A172 (cell line): ENCODE measurements around the gene VPS37B. TPM values are rescaled to one million over a fixed set of nuclear protein-coding genes. Genes with fewer than 3 reads are reported as not detected.
A peak's percentile ranks its signal among the peaks of the same experiment; 100 is the strongest.

Experiments
- DNase-seq: peaks from one replicate; pipeline ENCODE4 v3.0.0-alpha.2; 2015; ENCODE audit warnings: low spot score
- total RNA-seq: library from RNA; depleted of rRNA; stranded (reverse); fragments of >200 nt; shearing (Covaris generic); gene quantifications from 2 replicates; pipeline ENCODE4 v1.2.3, GENCODE V29; 2014

The VPS37B gene
- total RNA-seq, 1 experiment from 2014 or later: 19.2 TPM

DNA sequence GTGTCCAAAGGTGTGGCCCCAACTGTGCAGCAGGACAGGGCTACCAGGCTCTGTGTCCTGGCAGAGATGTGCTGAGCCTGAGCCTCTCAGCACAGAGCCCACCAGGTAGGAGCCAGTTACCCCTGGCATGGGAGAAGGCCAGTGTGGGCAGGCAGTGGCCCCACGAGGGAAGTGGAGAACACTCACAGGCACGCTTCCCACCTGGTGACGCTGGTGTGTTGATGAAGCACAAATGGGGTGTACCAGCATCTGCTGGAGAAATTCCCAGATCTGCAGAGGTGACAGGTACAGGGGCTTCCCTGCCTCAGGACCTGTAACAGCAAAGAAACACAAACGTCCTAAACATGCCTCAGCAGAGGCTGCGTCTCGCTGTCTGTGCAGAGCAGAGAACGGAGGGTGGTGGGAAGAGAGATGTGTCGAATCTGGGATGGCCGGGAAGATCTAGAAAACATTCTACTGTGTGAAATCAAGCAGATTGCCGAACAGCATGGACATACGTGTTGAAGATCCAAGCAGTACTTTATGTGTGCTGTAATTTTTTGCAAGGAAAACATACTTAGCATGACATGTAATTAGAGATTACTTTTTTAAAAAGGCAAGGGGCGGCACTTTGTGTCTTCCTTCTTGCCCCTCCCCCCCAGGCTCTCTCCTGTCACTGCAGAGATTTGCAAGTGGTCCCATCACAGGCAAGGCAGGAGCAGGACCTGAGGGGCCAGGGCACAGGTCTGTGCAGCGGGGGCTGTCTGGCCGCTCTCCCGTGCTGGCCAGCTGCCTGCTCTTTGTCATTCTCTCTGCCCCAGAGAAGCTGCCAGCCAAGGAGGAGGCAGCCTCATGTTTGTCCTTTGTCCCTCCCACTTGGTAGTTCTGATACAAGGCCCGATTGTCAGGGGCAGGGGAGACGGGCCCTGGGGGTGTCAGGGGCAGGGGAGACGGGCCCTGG, 43.3 kb downstream of the VPS37B start:
- DNase-seq: no peak

DNA sequence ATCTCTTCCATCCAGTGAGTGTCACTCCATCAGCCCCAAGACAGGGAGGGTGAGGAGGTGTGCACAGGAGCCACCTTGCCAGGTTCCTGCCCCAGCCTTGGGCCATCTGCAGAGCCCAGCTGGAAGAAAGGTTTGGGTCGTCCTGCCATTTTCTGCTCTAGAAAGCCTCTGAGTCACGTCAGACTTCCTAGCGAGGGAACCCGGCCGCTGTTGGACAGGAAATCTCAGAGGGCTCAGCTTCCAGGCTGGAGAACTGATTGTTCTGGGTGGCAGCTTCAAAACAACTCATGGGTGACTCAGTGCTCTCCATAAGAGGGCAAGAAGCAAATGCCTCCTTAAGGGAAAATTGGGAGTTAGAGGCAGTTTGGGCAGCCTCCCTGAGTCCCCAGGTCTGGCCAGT, 44.1 kb downstream of the VPS37B start:
- DNase-seq: peak; percentile 85

DNA sequence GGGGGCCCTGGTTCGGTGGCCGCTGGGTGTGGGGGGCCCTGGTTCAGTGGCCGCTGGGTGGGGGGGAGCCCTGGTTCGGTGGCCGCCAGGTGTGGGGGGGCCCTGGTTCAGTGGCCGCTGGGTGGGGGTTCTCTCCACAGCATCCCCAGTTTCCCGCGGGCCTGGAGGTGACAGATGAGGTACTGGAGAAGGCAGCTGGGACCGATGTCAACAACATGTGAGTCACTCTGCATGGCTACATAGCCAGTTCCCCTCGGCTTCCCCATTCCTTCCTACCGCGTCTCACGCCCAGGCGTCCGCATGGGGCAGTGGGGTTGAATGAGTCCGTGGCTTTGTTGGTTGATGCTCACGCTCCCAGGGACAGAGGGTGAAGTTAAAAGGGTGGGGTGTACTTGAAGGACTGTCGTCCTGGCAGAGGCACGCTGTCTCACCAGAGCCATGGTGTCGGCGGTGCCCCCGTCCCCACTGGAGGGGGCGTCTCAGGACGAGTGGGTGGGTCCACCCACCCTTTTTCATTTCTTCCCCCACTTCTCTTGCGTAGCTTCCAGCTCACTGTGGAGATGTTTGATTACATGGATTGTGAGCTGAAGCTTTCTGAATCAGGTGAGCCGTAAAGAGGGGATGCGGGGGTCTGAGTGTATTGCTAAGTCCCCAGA, 45.1 kb downstream of the VPS37B start:
- no peak for DNase-seq

DNA sequence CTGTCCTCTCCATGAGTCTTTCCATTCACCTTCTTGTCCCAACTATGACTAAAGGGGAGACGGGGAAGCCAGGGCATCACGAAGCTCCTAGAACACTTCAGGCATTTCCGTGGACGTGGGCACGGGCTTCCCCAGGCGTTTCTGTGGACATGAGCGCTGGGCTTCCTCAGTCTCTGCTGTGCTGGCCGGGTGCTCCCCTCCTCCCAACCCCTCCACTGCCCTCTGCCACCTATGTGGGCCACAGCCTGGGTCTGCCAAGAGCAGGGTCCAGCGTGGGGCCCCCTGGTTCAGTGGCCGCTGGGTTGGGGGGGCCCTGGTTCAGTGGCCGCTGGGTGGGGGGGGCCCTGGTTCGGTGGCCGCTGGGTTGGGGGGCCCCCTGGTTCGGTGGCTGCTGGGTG, 45.9 kb downstream of the VPS37B start:
- DNase-seq: no peak

DNA sequence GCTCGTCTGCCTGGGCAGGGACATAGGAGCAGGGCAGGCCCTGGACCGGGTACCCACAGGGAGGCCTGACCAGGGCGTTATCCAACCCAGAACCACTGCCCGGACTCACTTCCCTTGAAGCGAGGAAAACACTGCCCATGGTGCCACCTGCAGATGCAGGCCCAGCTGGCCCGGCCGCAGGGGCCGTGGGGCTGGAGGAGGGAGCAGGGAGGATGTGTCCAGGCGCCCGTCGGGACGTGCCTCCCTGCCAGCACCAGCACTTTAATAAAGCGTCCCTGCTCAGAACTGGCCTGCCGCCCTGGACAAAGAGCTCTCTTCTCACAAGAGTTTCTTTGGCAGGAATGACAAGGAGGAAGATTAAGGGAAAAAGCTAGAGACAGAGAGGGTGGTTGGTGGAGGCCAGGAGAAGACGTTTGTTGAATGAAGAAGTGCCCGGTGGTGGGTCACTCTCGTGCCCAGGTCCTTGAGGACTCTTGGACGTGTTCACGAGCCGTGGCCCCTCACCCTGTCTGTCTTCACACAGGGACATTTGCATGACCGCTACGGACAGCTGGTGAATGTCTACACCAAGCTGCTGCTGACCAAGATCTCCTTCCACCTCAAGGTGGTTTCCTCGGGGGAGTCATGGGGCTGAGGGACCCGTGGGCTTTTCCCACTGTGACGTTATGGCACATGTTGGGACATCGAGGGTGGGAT, 46.4 kb downstream of the VPS37B start:
- no peak for DNase-seq

DNA sequence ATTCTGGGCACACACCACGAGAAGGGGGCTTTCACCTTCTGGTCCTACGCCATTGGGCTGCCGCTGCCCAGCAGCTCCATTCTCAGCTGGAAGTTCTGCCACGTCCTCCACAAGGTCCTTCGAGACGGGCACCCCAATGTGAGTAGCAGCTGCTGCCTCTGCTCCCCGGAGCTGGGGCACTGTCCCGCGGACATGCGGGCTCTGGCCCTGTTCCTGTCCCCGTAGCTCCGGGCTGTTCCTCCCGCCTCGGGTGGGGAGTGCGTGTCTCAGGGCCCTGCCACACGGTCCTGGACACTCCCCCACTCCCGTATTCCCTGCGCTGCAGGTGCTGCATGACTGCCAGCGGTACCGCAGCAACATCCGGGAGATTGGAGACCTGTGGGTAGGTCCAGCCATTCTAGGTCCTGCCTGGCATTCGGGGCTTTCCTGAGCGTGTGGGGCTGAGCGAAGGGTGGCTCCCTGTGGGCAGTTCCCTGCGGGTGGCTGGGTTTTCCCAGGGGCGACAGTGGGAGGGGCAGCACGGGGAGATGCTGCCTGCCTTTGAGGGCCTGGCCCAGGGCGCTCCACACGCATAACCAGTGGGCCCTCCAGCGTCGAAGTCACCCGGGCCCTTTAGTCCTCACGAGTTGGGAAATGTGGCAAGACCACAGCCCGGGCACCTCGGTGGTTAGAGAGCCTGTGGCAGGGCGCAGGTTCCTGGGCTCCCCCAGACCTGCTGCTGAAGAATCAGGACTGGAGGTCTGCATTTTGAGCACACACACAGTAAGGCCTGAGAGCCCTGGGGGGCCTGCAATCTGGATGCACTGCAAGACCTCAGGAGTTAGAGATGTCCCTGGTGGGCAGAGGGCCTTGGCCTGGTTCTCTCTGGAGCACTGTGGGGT, 47.2 kb downstream of the VPS37B start:
- DNase-seq: no peak

DNA sequence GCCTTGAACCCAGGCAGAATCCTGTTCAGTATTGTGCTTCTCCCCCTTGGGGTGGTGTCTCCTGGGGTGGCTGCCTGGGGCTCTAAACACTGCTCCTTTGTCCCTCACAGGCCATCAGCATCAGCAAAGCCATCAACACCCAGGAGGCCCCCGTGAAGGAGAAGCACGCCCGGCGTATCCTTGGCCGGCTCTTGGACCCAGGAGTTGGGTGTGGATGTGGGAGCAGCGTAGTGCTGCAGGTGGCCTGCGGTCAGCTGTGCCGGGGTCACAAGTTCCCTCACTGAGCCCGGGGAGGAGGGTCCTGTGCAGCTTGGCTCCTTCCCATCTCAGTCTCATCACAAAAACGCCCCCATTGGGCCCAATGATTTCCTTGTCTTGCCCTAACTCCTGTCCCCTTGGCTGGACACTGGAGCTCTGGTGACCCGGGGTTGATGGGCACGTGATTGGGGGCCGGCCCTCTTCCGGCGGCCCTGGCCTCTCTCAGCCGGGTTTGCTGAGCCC, 48.0 kb downstream of the VPS37B start:
- DNase-seq: no peak

DNA sequence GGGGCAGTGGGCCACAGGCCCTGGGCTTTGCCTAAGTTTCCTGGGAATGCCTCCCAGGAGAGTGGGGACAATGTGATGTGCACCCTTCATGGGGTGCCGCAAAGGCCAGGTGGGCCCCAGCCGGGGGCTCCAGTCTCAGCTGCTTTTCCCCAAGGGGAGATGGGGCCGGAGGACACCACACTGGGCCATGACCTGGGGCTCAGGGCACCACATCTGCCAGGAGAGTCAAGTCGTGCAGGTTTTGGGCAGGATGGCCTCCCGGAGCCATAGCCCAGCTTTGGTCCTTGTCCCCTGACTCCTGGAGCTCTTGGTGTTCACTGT, 48.4 kb downstream of the VPS37B start:
- no peak for DNase-seq

DNA sequence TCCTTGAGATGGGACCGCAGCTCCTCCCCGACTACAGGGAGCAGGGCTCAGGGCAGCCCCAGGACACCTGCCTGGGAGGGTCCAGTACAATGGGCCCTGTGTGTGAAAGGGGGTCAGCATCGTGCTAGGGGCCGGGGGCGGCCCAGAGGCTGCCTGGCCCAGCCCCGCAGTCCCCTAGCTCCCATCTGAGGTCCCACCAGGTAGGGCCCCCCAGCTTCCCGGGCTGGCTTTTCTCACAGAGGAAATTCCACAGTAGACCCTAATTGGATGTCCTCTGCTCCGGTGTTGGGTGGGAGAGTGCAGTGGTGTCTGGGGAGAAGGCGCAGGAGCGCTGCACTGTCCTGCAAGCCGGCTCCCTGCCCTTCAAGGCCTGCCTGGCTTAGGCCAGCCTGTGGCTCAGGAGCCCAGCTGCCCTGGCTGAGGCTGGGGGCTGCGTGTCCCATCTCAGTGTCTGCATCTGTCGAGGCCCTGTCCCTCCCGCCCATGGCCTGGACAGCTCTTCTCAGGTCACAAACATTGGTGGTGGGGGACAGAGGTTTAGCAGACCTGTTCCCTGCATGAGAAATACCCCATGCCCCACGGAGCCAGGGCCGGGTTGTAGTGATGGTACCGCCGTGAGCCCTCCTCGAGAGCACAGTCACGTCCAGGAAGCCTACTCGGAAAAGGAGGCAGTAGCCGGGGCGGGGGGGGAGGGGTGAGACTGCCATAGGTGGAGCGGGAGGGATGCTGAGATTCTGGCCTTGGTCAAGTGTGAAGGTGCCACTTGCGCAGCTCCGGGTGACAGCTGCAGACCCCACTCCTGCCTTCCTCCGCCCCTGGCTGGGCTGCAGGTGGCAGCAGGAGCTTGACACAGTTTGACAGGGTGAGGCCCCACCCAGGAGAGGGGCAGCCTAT, 49.1 kb downstream of the VPS37B start:
- DNase-seq: no peak

DNA sequence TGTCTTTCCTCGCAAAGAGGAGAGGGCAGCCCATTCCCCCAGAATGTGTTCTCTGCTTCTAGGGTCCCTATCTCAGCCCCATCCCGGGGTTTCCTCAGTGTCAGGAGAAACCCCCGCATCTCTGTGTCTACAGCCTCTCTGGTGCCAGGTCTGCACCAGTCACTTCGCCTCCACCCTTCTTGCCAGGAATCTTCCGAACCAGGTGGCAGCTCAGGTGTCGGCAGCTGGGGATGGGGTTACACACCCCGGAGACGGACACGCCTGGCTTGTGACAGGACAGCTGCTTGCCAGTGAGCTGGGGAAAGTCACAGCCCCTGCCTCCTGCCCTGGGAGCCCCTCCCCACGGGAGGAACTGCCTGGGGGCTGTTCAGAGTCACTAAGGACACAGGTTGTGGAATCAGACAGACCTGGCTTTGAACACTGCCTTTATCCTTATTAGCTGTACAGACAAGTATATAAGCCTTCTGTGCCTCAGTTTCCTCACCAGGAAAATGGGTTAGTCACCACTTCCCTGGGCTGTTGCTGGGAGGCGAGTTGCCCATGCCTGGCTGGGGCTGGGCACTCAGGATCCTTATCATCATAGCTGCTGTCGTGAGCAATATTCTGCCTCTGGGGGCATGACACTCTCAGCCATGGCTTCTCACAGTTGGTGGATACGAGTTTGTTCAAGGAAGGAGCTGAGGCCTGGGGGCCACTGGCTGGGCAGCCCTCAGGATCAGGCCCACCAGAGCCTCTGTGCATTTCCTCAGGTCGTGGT, 49.9 kb downstream of the VPS37B start:
- no peak for DNase-seq

DNA sequence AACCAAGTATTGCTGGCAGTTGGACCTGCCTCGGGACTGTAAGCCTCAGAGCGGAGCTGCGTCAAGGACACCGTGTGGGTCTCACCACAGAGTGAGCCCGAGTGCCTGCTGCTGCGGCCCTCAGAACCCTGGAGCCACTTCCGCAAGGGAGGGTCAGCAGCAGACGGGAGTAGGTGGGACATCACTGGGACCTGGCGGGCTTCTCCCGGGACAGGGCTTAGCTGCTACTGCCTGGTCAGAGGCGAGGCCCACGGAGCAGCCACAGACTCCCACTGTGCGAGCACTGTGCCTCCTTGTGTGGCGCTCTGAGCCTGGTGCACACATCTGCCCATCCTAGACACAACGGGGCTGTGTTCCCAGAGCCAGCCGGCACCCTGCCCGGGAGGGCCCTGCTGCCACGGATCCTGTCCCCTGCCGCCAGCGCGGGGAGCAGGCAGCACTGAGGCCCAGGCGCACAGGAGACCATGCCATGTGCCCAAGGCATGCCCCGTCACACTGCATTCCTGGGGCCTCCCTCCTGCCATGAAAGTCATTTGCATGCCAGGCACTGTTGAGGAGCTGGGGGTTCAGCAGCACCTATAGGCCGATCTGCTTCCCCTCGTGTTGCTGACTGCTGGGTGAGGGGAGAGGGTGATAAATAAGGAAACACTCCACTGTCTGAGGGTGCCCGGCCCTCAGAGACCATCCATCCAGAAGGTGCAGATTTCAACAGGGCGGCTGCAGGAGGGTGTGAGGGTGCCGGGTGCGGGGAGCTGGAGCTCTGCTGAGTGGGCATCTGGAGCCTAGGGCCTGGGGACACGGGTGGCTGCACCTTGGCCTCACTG, 50.7 kb downstream of the VPS37B start:
- no peak for DNase-seq

DNA sequence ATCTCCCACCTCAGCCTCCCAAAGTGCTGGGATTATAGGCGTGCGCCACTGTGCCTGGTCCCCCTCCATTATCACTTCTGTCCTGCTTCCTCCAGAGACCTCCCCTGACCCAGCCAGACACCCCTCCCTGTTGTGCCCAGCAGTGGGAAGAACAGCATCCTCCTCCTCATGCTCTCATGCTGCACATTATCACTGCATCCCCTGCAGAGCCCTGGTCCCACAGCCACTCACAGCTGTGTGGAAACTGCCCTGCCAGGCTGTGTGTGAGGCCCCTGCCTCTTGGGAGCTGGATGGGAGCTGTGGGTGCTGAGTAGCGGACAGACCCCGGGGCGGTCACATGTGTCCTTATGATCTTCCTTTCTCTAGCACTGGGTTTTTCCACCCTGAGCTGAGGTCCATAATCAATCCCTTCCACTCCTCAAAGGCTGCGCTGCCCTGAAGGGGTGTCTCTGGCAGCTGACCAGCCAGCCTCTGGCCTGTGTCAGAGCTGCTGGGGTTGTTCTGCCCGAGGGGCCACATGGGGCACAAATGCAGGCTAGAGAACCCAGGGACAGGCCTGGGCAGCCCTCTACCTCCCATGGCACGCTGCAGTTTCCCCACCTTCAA, 51.5 kb downstream of the VPS37B start:
- DNase-seq: no peak

DNA sequence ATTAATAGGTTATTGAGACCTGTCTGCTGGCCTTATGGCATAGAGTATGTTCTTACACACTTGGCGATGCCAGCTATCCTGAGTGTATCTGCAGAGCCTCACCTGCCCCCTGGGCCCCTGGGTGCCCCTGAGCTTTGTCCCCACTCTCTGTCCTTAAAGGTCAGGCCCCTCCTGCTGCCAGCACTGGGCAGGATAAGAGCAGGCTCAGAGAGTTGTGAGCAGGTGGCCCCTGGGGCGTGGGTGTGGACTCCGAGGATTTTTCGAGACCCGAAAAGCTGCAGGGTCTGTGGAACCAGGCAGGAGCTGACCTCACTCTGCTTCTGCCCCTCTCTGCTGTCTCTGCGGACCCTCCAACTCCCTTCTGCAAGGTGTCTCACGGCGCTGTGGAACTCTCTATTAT, 52.5 kb downstream of the VPS37B start:
- no peak for DNase-seq

DNA sequence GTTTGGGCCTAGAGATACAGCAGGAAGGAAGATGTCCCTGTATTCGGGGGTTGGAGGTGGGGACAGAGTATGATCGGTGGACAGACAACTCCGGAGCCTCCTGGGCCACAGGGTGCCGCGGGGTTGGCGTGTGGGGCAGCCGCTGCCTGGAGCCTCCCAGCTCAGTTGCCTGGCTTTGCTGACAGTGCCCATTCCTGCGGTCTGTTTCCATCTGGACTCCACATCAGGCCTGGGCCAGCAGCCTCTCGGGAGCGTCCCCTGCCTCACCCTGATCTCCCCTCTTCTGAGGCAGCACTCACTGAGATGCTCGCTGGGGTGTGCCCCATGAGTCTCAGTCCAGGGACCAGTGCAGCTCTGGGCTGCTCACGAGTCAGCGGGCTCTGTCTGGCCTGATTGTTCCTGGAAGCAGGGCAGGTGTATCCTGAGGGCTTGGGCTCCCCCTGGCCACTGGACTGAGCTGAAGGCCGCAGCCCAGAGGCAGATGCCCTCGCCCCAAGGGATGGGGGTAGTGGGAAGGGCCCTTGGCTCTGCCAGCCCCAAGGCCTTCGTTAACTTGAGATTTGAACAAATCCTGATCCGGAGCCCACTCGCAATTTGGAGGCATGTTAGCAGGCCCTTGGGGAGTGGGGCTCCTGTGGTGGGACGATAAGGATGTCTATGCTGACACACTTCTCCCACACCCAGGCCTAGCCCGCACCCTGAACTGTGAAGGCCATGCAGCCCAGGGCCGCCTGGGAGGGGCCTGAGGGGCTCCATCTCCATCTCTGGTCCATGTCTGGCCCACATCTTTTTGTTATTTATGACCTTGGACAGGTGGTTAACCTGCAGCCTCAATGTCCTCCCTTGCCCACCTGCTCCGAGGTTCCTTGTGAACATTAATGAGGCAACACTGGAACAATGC, 53.2 kb downstream of the VPS37B start:
- no peak for DNase-seq

DNA sequence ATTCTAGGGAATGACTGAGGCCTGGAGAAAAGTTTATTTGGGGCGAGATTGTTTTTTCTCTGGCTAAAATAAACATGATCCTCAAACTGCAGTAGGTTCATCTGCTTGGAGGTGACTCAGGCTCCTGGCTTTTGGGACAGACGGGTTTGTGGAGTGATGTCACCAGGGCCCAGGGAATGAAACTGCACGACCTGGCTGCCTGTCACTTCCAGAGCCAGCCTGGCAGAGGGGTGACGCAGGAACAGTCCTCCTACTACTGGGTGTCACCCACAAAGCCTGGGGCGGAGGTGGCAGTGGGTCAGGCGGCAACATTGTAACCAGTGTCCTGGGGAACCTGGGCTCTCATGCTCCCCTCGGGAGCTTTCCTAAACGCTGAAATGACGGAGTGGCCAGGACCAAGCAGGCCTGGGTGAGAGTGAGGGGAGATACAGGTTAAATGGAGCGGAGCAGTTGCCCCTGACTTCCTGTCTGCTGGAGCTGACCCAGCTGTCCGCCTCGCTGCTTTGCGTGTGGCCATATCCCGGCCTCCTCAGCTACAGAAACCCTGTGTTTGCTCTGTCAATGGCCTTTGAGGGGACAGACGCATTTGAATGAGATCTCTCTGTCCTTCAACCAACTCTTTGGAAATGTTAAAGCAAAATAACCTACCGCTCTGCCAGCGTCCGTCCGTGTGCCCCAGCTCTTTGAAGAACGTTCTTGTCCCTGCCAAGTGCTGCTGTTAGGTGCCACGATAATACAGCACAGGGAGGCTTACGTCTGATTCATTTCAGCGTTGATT, 54.2 kb downstream of the VPS37B start:
- peak; percentile 60 for DNase-seq
